Kidney (tissue), 14 donors: ENCODE results near the gene PYGM. TPM values are rescaled to one million over a fixed set of nuclear protein-coding genes. Genes with fewer than 3 reads are reported as not detected.

Experiments used
- DNase-seq, 5 donors: peaks; one replicate each; pipeline ENCODE4 v3.0.0-alpha.2; 2013 to 2020
- FAIRE-seq: peaks from 2 replicates; lab custom pipeline; 2012; peaks lifted over from hg19 to GRCh38; lab: Jason Lieb, UNC
- H3K27ac ChIP-seq, 2 donors: one replicate each; pipeline ENCODE4 v1.7.0; 2013; ENCODE audit warnings: low read depth in 2 of 2, low read length in 2 of 2, inconsistent platforms in 1 of 2
- H3K27me3 ChIP-seq: one replicate; pipeline ENCODE4 v1.7.1; 2013; ENCODE audit warnings: low read length, inconsistent platforms; ENCODE audit not compliant: control insufficient read depth, insufficient read depth
- H3K36me3 ChIP-seq, 3 donors: one replicate each; pipeline versions ENCODE4 v1.7.0 to v1.7.1; 2013; ENCODE audit warnings: low read length in 3 of 3, control low read depth in 1 of 3, inconsistent platforms in 1 of 3; ENCODE audit not compliant: insufficient read depth in 3 of 3, control insufficient read depth in 2 of 3
- H3K4me1 ChIP-seq, 3 donors: one replicate each; pipeline versions ENCODE4 v1.7.0 to v1.7.1; 2013; ENCODE audit warnings: low read length in 3 of 3, inconsistent platforms in 1 of 3, low read depth in 1 of 3; ENCODE audit not compliant: control insufficient read depth in 2 of 3, insufficient read depth in 2 of 3
- H3K4me3 ChIP-seq, 3 donors: one replicate each; pipeline versions ENCODE4 v1.7.0 to v1.8.1; 2013; ENCODE audit warnings: low read length in 3 of 3, control low read depth in 1 of 3, inconsistent platforms in 1 of 3
- H3K9ac ChIP-seq, 3 donors: one replicate each; pipeline versions ENCODE4 v1.7.0 to v1.7.1; 2013; ENCODE audit warnings: low read length in 3 of 3, control low read depth in 1 of 3, inconsistent platforms in 1 of 3
- H3K9me3 ChIP-seq, 3 donors: one replicate each; pipeline versions ENCODE4 v1.7.0 to v1.7.1; 2013; ENCODE audit warnings: low read length in 3 of 3, control low read depth in 1 of 3, inconsistent platforms in 1 of 3; ENCODE audit not compliant: control insufficient read depth in 2 of 3, insufficient read depth in 1 of 3
- intact Hi-C: fragments of 100-400 bp; cut with DNase I; formaldehyde crosslinking; loops from one replicate; pipeline ENCODE4 v1.11.1; 2022
- polyA plus RNA-seq: library from polyadenylated mRNA; stranded (reverse); fragments of 350-450 nt; fragmentation: Illumina TruSeq; extraction: RNeasy Lipid Tissue Mini Kit (QIAGEN cat#74804); gene quantifications from one replicate; pipeline ENCODE4 v1.2.3, GENCODE V29; 2014; ENCODE audit warnings: low read depth, low replicate concordance; ENCODE audit not compliant: insufficient read depth
- total RNA-seq: library from RNA; stranded (reverse); fragmentation: NEBNext Ultra II Directional; extraction: Animal tissue kit (Norgen Biotek cat#: 25700); gene quantifications from one replicate; pipeline ENCODE4 v1.2.1, GENCODE V29; 2021
- TF ChIP-seq, protein P1 (sequence below): IDR thresholded peaks from 3 replicates; pipeline ENCODE4 v1.5.1; 2012; ENCODE audit warnings: mild to moderate bottlenecking, moderate library complexity, borderline replicate concordance; ENCODE audit not compliant: insufficient read depth; ENCODE audit errors: extremely low read depth
- donor health status: control.
- donor health status: control.
- donor health status: control.
- donor health status: control.
- donor health status: control.
- donor health status: DM: yes; HTN: yes; CAD: no.
- donor health status: Normal renal cell carcinoma (clear cell type).

The PYGM gene
- total and polyA plus RNA-seq, 2 donors from 2014 or later, result 2.5 to 8.6 TPM

DNA sequence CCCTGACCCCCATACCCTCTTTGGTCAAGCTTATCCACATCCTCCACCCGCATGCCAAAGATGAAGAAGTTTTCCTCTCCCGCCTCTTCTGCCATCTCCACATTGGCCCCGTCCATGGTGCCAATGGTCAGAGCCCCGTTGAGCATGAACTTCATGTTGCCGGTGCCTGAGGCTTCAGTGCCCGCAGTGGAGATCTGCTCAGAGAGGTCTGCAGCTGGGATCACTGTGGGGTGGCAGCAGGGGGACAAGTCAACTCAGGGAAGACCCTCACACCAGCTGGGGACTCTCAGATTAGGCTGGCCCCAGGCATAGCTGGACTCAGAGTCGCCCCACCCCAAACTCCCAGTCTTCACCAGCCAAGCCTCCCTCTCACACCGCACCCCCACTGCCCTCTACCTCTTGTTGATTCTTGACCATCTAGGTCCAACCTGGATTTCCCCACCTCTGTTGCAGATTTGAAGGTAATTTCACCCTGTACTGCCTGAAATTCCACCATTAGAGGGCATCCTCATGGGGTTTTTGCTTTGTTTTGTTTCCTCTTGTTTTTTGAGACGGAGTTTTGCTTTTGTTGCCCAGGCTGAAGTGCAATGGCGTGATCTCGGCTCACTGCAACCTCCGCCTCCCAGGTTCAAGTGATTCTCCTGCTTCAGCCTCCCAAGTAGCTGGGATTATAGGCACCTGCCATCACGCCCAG lies 9.3 kb downstream of the PYGM start:
- H3K4me1 ChIP-seq, result peaks cover 0 to 1% (median 0%) of the 10 kb centered on the region in 3 donors

DNA sequence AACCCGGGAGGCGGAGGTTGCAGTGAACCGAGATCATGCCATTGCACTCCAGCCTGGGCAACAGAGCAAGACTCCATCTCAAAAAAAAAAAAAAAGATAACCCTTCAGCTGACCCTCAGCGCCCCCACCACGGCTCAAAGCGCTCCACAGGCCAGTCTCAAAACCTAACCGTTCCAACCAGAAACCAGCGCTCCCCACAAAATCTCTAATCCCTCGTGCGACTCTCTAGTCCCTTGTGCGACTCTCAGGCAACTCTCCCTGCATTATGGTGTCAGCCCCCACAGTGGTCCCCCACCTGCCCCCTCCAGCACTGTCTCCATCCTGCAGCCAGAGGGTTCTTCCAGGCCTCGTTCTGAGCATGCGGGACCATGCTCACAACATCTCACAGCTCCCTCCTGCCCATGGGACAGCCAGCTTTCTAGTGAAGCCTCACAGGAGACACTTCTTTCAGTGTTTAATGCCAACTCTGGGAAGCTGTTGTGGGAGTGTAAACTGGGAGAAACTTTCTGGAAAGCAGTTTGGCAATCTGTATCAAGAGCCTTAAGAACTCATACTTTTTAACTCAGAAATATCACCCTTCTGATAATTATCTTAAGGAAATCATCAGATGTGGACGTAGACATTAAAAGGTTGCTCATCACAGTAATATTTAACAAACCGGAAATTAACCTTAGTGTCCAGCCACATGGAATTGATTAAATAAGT lies 11.7 kb downstream of the PYGM start:
- no peak overlapping the region for H3K27ac ChIP-seq
- H3K9ac ChIP-seq, result no peak overlapping the region
- DNase-seq (peak in 1 of 5 donors; percentile 22), FAIRE-seq (no peak)
- TF ChIP-seq, protein P1, sequence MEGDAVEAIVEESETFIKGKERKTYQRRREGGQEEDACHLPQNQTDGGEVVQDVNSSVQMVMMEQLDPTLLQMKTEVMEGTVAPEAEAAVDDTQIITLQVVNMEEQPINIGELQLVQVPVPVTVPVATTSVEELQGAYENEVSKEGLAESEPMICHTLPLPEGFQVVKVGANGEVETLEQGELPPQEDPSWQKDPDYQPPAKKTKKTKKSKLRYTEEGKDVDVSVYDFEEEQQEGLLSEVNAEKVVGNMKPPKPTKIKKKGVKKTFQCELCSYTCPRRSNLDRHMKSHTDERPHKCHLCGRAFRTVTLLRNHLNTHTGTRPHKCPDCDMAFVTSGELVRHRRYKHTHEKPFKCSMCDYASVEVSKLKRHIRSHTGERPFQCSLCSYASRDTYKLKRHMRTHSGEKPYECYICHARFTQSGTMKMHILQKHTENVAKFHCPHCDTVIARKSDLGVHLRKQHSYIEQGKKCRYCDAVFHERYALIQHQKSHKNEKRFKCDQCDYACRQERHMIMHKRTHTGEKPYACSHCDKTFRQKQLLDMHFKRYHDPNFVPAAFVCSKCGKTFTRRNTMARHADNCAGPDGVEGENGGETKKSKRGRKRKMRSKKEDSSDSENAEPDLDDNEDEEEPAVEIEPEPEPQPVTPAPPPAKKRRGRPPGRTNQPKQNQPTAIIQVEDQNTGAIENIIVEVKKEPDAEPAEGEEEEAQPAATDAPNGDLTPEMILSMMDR, result no peak
- intact Hi-C loops, result no loop called here
- no peaks in the 10 kb centered on the region for H3K9me3 ChIP-seq
- no peak overlapping the region for H3K4me3 ChIP-seq
- H3K36me3 ChIP-seq, result no peaks in the 10 kb centered on the region
- H3K27me3 ChIP-seq, result peaks cover 6% of the 10 kb centered on the region
- H3K4me1 ChIP-seq, result peaks cover 0 to 8% (median 0%) of the 10 kb centered on the region in 3 donors

More for the DNA sequence above, 9.3 kb downstream of the PYGM start:
- H3K27ac ChIP-seq, result no peak overlapping the region
- TF ChIP-seq, protein P1, result peak; percentile 7
- H3K4me3 ChIP-seq, result no peak overlapping the region
- no peaks in the 10 kb centered on the region for H3K27me3 ChIP-seq
- FAIRE-seq, result no peak
- H3K9me3 ChIP-seq, result no peaks in the 10 kb centered on the region
- intact Hi-C loops, result no loop called here
- no peak overlapping the region for H3K9ac ChIP-seq
- no peaks in the 10 kb centered on the region for H3K36me3 ChIP-seq
- peak in 2 of 5 donors; percentile 42 to 46 for DNase-seq

DNA sequence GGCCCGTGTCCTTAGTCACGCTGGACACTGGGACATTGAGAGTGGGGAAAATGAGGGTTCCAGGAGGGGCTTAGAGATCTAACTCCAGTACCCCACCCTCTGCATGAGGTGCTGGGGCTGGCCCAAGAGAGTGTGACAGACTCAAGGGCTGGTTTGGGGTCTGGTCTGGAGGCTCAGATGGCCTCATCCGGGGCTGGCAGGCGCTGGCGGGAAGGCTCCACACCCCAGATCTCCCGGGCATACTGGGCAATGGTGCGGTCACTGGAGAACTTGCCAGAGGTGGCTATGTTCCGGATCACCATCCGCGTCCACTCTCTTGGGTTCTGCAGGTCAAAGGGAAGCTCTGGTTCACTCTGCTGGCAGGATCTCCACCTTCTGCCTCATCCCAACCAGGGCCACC lies 13.3 kb downstream of the PYGM start:
- Histone ChIP-seq H3K9me3 (no peaks in the 10 kb centered on the region), H3K27me3 (peaks cover 6% of the 10 kb centered on the region), H3K36me3 (no peaks in the 10 kb centered on the region), H3K27ac (peak overlapping the region; percentile 49 to 92), H3K4me3 (no peak overlapping the region), H3K4me1 (peaks cover 0 to 10% (median 3%) of the 10 kb centered on the region in 3 donors), H3K9ac (no peak overlapping the region)
- TF ChIP-seq, protein P1, result no peak
- DNase-seq (peak in 2 of 5 donors; percentile 50 to 76), FAIRE-seq (no peak)
- intact Hi-C loops, result no loop called here
